Endothelial cell of umbilical vein (primary cell): ENCODE results near the gene CHST7. TPM values are rescaled to one million over a fixed set of nuclear protein-coding genes. Genes with fewer than 3 reads are reported as not detected.

Source experiments
- BruUV-seq: library from RNA; stranded (reverse); fragments of 400-500 nt; replicated peaks from 2 replicates; lab custom pipeline; 2021; lab: Mats Ljungman, UMichigan
- CTCF ChIA-PET: fragments of 300-600, 350-600 bp; sonication (Branson Sonifier 250); formaldehyde crosslinking; loops from one replicate; lab custom pipeline; 2021; ENCODE audit warnings: antibody characterized with exemption, inconsistent platforms; lab: Charles Lee
- POLR2A ChIA-PET: fragments of 300-600, 350-600 bp; sonication (Branson Sonifier 250); formaldehyde crosslinking; loops from one replicate; lab custom pipeline; 2021; ENCODE audit warnings: antibody characterized with exemption, inconsistent platforms; lab: Charles Lee
- DNase-seq: peaks from one replicate; pipeline ENCODE4 v3.0.0-alpha.2; 2011; ENCODE audit warnings: low read depth, low spot score
- FAIRE-seq: peaks from 2 replicates; lab custom pipeline; 2011; peaks lifted over from hg19 to GRCh38; lab: Jason Lieb, UNC
- H2AFZ ChIP-seq: 2 replicates; pipeline ENCODE4 v1.6.0; 2012; ENCODE audit warnings: low read depth, low read length, control low read depth, inconsistent platforms
- H3K27ac ChIP-seq: 2 replicates; pipeline ENCODE4 v1.5.1; 2011; ENCODE audit warnings: low read depth, mild to moderate bottlenecking, control low read depth, low read length, moderate library complexity; ENCODE audit not compliant: insufficient read depth
- H3K27me3 ChIP-seq, 2 experiments: 2 replicates each; pipeline versions ENCODE4 v1.6.0 to v1.6.1; 2011; ENCODE audit warnings: low read length in 2 of 2, mixed read lengths in 1 of 2; ENCODE audit not compliant: control insufficient read depth in 2 of 2, insufficient read depth in 2 of 2
- H3K36me3 ChIP-seq, 2 experiments: 2 replicates in 1 of 2; 3 replicates in 1 of 2; pipeline ENCODE4 v1.5.1; 2011; ENCODE audit warnings: low read length in 2 of 2, mild to moderate bottlenecking in 1 of 2, moderate library complexity in 1 of 2; ENCODE audit not compliant: control insufficient read depth in 2 of 2, insufficient read depth in 2 of 2; ENCODE audit errors: extremely low read depth in 1 of 2
- H3K4me1 ChIP-seq: 3 replicates; pipeline ENCODE4 v1.5.1; 2011; ENCODE audit warnings: mild to moderate bottlenecking, low read length; ENCODE audit not compliant: control insufficient read depth, insufficient read depth; ENCODE audit errors: extremely low read depth
- H3K4me2 ChIP-seq: 2 replicates; pipeline ENCODE4 v1.6.1; 2011; ENCODE audit warnings: low read length, control low read depth, mixed read lengths; ENCODE audit not compliant: insufficient read depth
- H3K4me3 ChIP-seq, 3 experiments: fragments of 200-600 bp in 1 of 3; sonication (generic), shearing (Covaris generic) in 1 of 3; replicated peaks in 1 of 3; 2 replicates each; pipeline ENCODE4 v1.5.1; 2011 to 2016; ENCODE audit warnings: control low read depth in 3 of 3, low read length in 3 of 3, mild to moderate bottlenecking in 2 of 3, inconsistent platforms in 1 of 3, low read depth in 1 of 3, moderate library complexity in 1 of 3; ENCODE audit not compliant: insufficient read depth in 1 of 3
- H3K79me2 ChIP-seq: 2 replicates; pipeline ENCODE4 v1.6.0; 2012; ENCODE audit warnings: low read length, inconsistent platforms; ENCODE audit not compliant: control insufficient read depth, insufficient read depth
- H3K9ac ChIP-seq: replicated peaks from 2 replicates; pipeline ENCODE3; 2011; ENCODE audit warnings: low read length, control low read depth; ENCODE audit not compliant: insufficient read depth; ENCODE audit errors: extremely low read depth
- H3K9me1 ChIP-seq: replicated peaks from 3 replicates; pipeline ENCODE4 v1.6.0; 2011; ENCODE audit warnings: mild to moderate bottlenecking, low read length; ENCODE audit not compliant: control insufficient read depth, insufficient read depth; ENCODE audit errors: extremely low read depth
- H3K9me3 ChIP-seq: replicated peaks from 2 replicates; pipeline ENCODE4 v1.5.1; 2012; ENCODE audit warnings: low read length, inconsistent platforms; ENCODE audit not compliant: control insufficient read depth, insufficient read depth
- H4K20me1 ChIP-seq: replicated peaks from 2 replicates; pipeline ENCODE3; 2011; ENCODE audit warnings: mild to moderate bottlenecking, low read length; ENCODE audit not compliant: control insufficient read depth, insufficient read depth; ENCODE audit errors: extremely low read depth
- CTCF ChIP-seq, 2 donors: IDR thresholded peaks; 1 replicate in 1 of 2; 2 replicates in 1 of 2; pipeline ENCODE4 v1.5.1; 2011; ENCODE audit warnings: low read length in 2 of 2, mild to moderate bottlenecking in 2 of 2, moderate library complexity in 2 of 2, control low read depth in 1 of 2, inconsistent platforms in 1 of 2, low read depth in 1 of 2; ENCODE audit not compliant: insufficient read depth in 1 of 2; ENCODE audit errors: extremely low read depth in 1 of 2
- EZH2 ChIP-seq: IDR thresholded peaks from 2 replicates; pipeline ENCODE4 v1.6.1; 2012; ENCODE audit warnings: borderline replicate concordance, low read depth, mild to moderate bottlenecking, moderate library complexity, low read length, inconsistent platforms; ENCODE audit not compliant: severe bottlenecking
- FOS ChIP-seq: IDR thresholded peaks from 2 replicates; pipeline ENCODE4 v1.6.1; 2011; ENCODE audit warnings: mild to moderate bottlenecking, low read length, moderate library complexity, borderline replicate concordance; ENCODE audit not compliant: insufficient read depth
- GATA2 ChIP-seq: IDR thresholded peaks from 2 replicates; pipeline ENCODE4 v1.7.0; 2011; ENCODE audit warnings: low read depth, mild to moderate bottlenecking, moderate library complexity, mixed read lengths, low read length; ENCODE audit not compliant: insufficient read length, insufficient read depth
- JUN ChIP-seq: IDR thresholded peaks from 2 replicates; pipeline ENCODE4 v1.6.1; 2011; ENCODE audit warnings: borderline replicate concordance, low read depth; ENCODE audit not compliant: insufficient read length, insufficient read depth
- MAX ChIP-seq: IDR thresholded peaks from 2 replicates; pipeline ENCODE4 v1.6.1; 2011; ENCODE audit not compliant: insufficient read depth, insufficient read length
- MYC ChIP-seq: IDR thresholded peaks from one replicate; pipeline ENCODE4 v1.6.1; 2011; ENCODE audit warnings: mild to moderate bottlenecking, low read depth, low read length
- POLR2A ChIP-seq: IDR thresholded peaks from 2 replicates; pipeline ENCODE4 v1.6.1; 2012; ENCODE audit warnings: low read depth, mild to moderate bottlenecking, control low read depth, low read length
- POLR2AphosphoS5 ChIP-seq: IDR thresholded peaks from 2 replicates; pipeline ENCODE4 v1.6.1; 2012; ENCODE audit warnings: low read depth, mild to moderate bottlenecking, control low read depth, low read length, moderate library complexity; ENCODE audit not compliant: insufficient read depth
- dilution Hi-C: fragments of 300-500 bp; cut with MboI; formaldehyde crosslinking; loops from one replicate; pipeline ENCODE4 v1.15.0; 2019; ENCODE audit warnings: low sequenced_read_pairs; ENCODE audit not compliant: extremely low pct_ligation_motif_present
- intact Hi-C: fragments of 100-400 bp; cut with micrococcal nuclease; formaldehyde crosslinking; loops from one replicate; pipeline ENCODE4 v1.10.0; 2022
- polyA plus RNA-seq, 4 experiments: library from polyadenylated mRNA; depleted of rRNA in 3 of 4; stranded (reverse) in 3 of 4; unstranded in 1 of 4; fragments of >200 nt; gene quantifications; 2 replicates each; pipeline versions ENCODE4 v1.2.1 to v1.2.3, GENCODE V29; 2011 to 2012; ENCODE audit warnings: missing spikeins in 1 of 4
- total RNA-seq: library from RNA; stranded (reverse); gene quantifications from 2 replicates; pipeline ENCODE4 v1.2.3, GENCODE V29; 2021

Gene CHST7
- total and polyA plus RNA-seq, 2 donors (not counting 3 experiments of a cell fraction or from before 2014, with no cell fraction given), result 4.5 to 11.2 TPM

- no peak overlapping the region for H3K4me2 ChIP-seq
- no peaks in the 10 kb centered on the region for H3K9me3 ChIP-seq
- DNase-seq (peak; percentile 10), FAIRE-seq (no peak)
- H3K4me1 ChIP-seq, result peaks cover 3% of the 10 kb centered on the region
- H3K36me3 ChIP-seq, result no peaks in the 10 kb centered on the region
- no TSS peak for BruUV-seq
- H3K4me3 ChIP-seq, result no peak overlapping the region
- no peaks in the 10 kb centered on the region for H4K20me1 ChIP-seq
- POLR2A ChIA-PET, result no interaction called here
- no peaks in the 10 kb centered on the region for H3K27me3 ChIP-seq
- TF ChIP-seq POLR2AphosphoS5 (no peak), MAX (no peak), FOS (no peak), CTCF (IDR thresholded peaks at IDR 0.05; ENCODE audit: extremely low read depth in 1 of 2, insufficient read depth in 1 of 2, low read depth in 1 of 2, low read length in 2 of 2) (no peak), MYC (no peak), GATA2 (no peak), JUN (no peak), EZH2 (no peak), POLR2A (no peak)
- no peak overlapping the region for H3K9ac ChIP-seq
- CTCF ChIA-PET, result interaction anchor here (2.0 kb wide), 1 partner anchor 83 kb away, joined by 5 read pairs; no protein-coding TSS in a partner anchor
- intact Hi-C loops, result no loop called here
- dilution Hi-C loops, result no loop called here
- H2AFZ ChIP-seq, result no peak overlapping the region
- H3K79me2 ChIP-seq, result no peaks in the 10 kb centered on the region
- H3K9me1 ChIP-seq, result no peaks in the 10 kb centered on the region
- H3K27ac ChIP-seq, result no peak overlapping the region
Observed at GRCh38 chrX:46637938-46638337, 64.4 kb downstream of the CHST7 start.
